GM18502 (cell line): ENCODE measurements around the gene MPDU1.

Source experiments
- ATAC-seq: cut with Tn5 transposase; IDR thresholded peaks from one replicate; pipeline ENCODE4 v1.9.1; 2021; ENCODE audit warnings: mild to moderate bottlenecking; ENCODE audit not compliant: unreplicated experiment, poor library complexity

Gene MPDU1

DNA sequence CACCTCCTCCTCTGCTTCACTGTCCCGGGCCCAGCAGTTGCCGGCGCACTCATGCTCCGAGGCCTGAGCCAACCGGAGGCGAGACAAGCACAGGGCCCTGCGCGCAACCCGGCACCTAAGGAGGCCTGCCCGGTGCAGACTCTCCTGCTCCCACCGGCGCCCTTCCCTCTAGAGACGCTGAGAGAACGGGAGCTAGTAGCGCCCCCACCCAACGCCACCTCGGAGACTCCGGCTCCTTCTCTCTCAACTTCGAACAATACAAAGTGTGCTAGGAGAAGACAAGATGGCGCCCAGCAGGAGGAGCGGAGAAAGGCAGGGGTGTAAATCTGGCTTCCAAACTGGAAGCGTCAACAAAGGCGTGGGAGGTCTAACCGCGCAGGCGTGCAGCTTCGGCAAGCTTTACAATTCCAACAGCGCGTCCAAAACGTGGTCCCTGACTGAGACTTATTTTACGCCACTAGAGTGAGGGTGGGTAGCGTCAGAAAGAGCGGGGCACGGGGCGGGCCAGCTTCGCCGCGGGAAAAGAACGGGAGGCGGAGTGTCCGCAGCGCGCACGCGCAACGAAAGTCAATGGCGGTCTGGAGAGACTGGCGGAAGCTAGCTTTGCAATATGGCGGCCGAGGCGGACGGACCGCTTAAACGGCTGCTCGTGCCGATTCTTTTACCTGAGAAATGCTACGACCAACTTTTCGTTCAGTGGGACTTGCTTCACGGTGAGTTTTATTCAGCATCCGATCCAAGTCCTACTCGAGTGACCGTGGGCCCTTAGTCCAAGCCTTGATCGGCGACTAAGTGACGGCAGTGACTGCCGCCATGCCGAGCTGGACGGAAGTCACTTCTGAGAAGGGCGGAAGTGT, at the start of gene MPDU1:
MPDU1 (plus strand) TSS at position 600 of the 857 bp plus-strand sequence; CDS start at position 611, 11 bp downstream.
- ATAC-seq: peak; percentile 62

DNA sequence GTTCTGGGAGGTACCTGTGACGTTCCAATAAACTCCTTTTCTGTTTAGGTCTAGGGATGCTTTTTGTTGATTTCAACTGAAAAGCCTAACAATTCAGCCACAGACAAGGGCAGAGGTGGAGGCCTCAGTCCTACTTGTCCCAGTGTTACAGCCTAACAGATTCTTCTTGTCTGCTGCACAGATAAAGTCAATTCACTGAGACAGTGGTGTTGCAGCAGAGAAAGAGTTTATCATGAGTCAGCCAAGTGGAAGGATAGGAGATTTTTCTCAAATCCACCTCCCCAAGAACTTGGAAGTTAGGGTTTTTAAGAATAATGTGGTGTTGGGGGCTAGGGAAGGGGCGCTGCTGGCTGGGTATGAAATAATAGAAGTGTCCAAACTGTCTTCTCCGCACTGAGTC, 45.6 kb upstream of the MPDU1 start:
- ATAC-seq: no peak

DNA sequence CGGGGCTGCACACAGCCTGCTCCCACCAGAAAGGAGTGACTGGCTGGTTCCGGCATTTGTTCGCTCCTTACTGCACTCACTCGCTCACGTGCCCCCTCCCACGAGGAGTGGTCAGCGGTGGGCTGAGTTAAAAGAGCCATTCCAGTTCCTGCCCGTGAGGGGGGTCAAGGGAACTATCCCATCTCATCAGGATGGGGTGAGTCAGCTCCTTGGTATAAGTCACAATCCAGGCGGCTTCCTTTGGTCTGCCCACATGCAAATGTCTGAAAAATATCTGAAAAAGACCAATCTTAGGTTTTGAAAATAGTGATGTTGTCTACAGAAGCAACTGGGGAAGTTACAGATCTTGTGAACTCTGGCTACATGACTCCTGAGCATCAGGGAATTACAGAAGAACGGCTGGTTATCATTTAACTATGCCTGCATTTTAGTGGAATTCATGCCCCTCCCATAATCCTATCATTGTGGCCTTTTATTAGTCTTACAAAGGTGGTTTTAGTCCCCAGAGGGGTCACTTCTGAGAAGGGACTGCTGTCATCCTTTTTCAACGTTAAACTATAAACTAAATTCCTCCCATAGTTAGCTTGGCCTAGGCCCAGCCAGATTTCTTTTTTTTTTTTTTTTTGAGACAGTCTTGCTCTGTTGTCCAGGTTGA, 44.6 kb upstream of the MPDU1 start:
- no peak for ATAC-seq

DNA sequence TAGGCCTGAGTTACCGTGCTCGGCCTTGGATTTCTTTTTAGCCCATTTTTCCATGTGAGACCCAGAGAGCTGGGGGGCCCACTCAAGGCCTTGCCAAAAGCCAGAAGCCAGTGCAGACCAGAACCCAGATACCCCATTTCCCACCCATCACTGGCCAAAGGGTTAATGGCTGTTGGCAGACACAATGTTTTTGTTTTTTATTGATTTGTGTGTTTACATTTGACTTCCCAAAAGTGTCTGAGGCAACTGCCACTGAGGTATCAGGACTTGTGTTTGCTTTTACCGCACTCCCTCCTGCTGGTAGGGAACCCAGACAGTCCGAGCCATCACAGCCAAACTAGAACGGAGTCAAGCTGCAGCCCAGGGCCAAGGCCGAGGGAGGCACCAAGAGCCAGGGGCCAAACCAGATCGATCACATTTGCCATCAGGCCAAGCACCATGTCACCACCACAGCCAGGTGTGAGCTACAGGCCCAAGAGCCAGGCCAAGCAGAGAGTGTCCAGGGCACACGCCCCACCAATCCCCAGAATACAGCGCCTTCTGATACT, 42.5 kb upstream of the MPDU1 start:
- ATAC-seq: no peak

DNA sequence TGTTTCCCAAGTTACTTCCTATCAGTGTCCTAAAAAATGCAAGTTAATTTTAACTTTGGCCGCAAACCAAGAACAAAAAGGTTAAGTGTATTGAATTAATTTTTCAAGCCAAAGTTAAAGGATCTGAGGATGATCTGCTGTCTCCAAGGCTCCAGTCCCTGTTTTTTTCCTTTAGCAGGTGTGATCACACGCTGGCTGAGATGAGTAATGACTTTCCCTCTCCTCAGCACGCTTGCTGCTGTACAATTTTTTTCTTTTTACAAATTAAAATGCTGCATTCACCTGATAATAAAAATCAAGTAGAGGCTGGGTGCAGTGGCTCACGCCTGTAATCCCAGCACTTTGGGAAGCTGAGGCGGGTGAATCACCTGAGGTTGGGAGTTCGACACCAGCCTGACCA, 38.7 kb upstream of the MPDU1 start:
- ATAC-seq: no peak

DNA sequence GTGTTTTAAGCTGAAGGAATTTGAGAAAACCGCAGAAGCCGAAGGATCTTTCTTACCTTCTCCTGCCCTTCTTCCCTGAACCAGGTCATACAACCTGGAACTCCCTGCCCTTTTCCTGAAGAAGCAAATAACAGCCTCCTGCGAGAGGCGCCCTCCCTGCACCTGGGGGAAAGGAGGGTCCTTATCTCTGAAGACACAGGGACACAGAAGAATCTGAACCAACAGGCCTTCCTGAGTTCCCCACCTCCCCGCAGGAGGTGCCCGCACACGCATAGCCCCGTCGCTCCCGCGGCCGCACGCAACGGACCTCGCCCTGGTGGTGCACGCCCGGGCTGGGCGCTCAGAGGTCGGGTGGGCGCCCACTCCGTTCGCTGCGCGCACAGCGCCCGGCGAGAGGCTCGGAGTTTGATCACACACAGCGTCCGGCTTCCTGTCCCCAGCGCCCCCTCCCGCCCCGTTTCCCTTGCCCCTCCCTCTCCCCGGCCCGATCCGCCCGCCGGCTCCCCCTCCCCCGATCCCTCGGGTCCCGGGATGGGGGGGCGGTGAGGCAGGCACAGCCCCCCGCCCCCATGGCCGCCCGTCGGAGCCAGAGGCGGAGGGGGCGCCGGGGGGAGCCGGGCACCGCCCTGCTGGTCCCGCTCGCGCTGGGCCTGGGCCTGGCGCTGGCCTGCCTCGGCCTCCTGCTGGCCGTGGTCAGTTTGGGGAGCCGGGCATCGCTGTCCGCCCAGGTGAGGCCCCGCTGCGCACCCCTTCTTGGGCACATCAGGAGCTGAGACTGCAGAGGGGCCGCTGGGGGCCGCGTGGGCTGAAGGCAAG, 34.9 kb upstream of the MPDU1 start, which contains the start of gene TNFSF12:
TNFSF12 (plus strand) TSS at position 474 of the 816 bp plus-strand sequence; CDS start at position 570, 96 bp downstream.
- ATAC-seq: no peak

DNA sequence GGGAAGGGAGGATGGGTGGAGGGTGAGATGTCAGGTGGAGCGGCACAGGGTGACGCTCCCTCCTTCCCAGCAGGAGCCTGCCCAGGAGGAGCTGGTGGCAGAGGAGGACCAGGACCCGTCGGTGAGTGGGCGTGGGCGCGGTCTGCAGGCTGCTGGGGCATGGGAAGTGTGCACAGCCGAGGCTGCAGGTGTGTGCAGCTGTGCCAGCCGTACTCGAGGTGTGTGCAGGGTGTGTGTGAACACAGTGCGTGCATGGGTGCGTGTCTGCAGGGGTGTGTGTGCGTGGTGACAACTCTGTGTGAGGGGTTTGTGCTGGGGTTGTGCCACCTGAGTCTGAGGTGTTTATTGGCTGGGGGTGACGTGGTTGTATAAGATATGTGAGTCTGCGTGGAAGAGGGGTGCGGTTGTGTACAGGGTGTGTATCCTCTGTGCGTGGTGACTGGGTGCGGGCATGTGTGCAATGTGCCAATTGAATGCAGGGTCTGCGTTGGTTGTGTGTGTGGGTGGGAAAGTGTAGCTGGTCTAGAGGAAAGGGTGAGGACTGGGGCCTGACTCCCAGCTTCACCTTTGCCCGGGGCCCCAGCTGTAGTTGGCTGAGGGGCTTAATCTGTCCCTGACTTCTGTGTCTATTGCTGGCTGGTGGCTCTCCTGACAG, 34.1 kb upstream of the MPDU1 start:
- no peak for ATAC-seq

DNA sequence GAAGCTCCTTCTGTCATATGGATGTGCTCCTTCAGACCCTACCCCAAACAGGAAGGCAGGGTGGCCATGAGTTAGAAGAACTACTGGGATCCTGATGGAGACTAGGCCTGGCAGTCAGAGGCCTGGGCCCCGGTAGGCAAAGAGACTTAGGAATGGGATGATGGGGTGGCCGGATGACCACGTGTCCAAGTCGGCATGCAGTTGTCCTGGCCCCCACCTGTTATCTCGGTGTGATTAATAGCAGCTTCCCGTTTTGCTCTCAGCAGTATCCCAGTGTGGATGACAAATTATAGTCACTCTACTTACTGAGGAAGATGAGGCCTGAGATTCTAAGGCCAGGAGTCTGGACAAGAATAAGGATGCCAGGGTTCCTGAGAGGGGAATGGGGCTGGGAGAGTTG, 33.3 kb upstream of the MPDU1 start:
- ATAC-seq: no peak

DNA sequence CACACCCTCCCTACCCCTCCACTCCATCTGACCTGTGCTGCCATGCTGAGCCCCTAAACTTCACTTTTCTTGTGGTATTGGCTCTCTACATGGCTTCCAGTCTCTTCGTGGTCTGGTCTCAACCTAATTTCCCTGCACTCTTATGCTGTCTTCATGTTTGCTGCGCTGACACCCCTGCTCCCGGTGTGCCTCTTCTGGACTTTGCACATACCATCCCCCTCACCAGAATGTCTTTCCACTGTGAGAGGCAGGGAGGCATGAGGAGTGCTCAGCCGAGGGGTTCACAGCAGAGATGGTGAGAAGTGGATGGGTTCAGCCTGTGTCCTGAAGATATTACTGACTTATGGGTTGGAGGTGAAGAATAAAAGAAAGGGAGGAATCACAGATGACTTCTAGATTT, 32.3 kb upstream of the MPDU1 start:
- ATAC-seq: no peak

DNA sequence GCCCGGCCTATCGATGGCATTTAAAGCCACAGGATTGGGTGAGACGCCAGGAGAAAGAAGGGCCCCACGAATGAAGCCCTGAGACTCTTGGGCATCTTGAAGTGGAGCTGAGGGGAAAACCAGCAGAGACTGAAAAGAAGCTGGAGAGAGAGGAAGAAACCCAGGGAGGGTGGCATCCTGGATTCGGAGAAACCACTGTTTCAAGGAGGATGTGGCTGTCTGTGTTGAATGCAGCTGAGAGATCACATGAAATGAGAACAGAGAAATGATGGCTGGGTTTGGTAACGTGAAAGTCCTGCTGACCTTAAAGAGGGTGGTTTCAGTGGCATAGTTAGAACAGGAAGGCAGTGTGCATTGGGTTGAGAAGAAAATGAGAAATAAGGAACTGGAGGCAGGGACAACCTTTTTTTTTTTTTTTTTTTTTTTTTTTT, 31.0 kb upstream of the MPDU1 start:
- peak; percentile 68 for ATAC-seq

DNA sequence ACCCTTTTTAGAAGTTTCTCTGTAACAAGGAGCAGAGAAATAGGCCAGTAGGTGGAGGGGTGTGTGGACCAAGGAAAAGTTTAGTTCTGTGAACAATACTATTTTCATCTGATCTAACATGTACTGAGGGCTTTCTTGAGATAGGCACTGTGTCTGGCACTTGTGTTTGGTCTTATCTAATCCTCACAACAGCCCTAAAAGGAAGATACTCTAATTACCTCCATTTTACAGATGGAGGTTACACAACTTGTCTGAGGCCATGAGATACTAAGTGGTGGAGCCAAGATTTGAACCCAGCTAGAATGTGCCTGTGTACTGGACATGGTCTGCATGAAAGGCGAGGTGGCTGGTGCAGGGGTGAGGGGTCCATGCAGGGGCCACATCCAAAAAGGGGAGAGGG, 30.3 kb upstream of the MPDU1 start:
- ATAC-seq: no peak

DNA sequence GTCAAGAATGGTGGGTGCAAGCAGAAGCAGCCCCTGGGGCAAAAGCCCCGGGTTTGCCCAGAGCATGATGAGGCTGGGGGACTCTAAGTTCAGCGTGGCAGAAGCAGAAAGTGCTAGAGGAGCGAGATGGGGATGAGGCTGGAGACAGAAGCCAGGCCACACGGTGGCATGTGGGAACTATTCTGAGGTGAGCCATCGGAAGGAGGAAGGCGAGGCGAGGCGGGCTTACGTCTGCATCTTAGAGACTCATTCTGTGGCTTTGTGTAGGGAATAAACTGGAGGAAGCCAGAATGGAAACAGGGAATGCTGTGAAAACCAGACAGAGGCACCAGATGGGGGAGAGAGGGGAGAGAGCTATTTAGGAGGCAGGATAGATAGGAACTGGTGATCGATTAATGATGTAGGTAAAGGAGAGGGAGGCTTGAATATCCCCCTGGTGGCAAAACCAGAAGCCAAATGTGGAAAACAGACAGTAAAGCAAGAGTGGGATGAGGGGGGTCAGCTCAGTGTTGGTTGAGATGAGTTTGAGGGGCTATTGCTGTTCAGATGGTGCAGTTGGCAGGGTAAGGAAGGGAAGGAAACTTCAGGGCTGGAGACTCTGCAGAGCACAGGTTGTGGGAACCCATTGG, 28.2 kb upstream of the MPDU1 start:
- ATAC-seq: no peak

DNA sequence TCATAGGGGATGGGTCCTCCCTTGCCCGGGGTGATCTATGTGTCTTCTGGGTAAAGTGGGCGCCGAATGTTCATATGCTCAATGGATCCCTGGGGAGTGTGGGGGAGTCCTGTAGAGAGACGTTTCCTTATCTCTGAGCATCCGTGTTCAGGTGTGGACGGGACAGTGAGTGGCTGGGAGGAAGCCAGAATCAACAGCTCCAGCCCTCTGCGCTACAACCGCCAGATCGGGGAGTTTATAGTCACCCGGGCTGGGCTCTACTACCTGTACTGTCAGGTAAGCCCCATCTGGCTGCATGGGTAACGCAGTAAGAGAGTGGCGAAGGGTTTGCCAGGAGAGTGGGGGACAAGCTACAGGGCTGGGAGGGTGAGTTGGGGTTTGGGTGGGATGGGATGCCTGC, 27.0 kb upstream of the MPDU1 start:
- ATAC-seq: no peak

DNA sequence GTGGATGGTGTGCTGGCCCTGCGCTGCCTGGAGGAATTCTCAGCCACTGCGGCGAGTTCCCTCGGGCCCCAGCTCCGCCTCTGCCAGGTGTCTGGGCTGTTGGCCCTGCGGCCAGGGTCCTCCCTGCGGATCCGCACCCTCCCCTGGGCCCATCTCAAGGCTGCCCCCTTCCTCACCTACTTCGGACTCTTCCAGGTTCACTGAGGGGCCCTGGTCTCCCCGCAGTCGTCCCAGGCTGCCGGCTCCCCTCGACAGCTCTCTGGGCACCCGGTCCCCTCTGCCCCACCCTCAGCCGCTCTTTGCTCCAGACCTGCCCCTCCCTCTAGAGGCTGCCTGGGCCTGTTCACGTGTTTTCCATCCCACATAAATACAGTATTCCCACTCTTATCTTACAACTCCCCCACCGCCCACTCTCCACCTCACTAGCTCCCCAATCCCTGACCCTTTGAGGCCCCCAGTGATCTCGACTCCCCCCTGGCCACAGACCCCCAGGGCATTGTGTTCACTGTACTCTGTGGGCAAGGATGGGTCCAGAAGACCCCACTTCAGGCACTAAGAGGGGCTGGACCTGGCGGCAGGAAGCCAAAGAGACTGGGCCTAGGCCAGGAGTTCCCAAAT, 26.4 kb upstream of the MPDU1 start:
- ATAC-seq: no peak

DNA sequence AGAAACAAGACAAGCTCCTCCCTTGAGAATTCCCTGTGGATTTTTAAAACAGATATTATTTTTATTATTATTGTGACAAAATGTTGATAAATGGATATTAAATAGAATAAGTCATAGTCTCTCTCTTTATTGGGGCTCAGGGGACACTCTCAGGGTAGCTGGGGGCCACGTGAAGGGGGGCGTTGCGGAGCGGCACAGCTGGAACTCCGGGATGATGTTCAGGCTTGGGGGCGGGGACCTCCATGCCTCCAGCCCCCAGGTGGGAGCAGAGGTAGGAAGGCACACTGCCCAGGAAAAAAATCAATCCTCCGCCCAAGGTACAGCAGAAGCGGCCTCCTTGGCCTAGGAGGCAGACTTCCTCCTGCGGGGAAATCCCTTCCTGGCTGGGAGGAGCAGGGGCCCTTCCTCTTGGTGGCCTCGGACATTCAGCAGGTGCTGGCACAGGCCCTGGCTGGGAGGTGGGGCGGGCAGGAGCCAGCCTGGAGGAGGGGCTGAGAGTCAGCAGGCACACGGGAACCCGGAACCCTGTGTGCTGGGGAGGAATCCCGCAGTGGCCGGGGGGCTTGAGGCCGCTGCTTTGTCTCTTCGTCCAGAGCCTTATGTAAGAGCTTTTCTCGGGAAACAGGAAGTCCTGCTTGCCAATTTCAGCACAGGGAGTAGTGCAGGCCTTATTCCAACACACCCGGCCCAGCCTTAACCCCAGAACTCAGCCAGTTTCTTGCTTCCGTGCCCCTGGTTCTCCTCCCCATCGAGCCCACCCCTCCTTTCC, 25.7 kb upstream of the MPDU1 start:
- no peak for ATAC-seq

DNA sequence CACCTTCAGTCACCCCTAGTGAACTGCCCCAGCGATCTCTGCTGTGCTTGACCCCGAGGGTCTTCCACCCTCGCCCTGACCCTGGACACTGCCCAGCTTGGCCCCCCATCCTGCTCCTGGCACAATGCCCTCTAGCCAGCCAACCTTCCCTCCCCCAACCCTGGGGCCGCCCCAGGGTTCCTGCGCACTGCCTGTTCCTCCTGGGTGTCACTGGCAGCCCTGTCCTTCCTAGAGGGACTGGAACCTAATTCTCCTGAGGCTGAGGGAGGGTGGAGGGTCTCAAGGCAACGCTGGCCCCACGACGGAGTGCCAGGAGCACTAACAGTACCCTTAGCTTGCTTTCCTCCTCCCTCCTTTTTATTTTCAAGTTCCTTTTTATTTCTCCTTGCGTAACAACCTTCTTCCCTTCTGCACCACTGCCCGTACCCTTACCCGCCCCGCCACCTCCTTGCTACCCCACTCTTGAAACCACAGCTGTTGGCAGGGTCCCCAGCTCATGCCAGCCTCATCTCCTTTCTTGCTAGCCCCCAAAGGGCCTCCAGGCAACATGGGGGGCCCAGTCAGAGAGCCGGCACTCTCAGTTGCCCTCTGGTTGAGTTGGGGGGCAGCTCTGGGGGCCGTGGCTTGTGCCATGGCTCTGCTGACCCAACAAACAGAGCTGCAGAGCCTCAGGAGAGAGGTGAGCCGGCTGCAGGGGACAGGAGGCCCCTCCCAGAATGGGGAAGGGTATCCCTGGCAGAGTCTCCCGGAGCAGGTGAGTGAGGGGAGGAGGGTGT, 24.9 kb upstream of the MPDU1 start, which contains the start of gene TNFSF13:
TNFSF13 (plus strand) TSS at position 207 of the 776 bp plus-strand sequence; CDS start at position 497, 290 bp downstream.
- ATAC-seq: no peak

DNA sequence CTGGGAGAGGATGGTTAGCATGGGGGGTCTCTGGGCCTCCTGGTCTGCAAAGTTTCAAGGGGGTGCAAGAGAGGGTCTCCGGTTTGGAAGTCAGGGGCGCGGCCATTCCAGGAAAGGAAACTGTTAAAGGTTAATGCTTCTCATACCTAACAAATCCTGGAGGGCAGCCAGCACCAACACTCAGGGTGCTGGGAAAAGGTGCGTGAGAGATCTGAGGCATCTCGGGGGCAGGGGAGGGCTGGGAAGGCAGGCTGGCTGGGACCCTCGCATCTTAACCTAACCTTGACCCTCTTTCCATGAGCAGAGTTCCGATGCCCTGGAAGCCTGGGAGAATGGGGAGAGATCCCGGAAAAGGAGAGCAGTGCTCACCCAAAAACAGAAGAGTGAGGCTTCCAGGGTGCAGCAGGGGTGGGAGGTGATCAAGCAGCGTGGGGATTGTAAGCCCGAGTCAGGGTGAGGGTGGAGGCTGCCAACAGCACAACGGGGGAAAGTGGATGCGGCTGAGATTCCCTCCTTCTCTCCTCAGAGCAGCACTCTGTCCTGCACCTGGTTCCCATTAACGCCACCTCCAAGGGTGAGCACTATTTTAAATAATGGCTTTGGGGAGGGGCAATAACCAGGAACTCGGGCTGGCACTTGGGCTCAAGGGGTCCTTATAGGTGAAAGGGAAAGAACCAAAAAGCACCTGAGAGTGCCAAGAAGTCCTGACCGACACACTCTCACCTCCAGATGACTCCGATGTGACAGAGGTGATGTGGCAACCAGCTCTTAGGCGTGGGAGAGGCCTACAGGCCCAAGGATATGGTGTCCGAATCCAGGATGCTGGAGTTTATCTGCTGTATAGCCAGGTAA, 24.1 kb upstream of the MPDU1 start:
- no peak for ATAC-seq
